ENCODE measurements around the gene ALDH1A2.

ALDH1A2 gene

DNA sequence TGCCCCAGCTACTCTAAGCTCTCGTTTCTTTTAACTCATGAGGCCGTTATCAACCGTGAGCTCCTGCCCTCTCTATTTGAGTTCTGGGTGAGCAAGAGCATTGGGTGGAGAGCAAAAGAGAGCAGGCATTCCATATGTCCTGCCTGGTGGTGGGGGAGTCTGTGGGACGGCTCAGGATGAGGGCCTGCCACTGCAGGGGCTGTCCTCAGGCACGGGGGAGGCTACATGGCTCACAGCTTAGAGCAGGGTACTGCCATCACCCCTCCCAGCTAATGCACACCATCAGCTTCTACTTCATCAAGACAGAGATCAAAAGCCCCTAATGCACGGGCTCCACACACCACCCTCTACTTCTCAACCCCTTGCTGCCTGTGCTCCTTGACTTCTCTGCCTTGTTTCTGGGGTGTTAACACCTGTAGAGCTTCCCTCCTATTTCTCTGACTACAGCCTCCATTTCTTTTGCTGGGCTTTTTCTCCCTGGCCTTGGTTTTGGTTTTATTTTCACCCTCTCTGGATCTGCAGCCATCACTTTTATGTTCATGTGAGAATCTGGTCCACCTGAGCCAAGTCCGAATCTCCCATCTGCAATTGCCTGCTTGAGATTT is 114.1 kb downstream of the ALDH1A2 start:
- H3K27ac ChIP-seq (ENCODE audit: low read depth, low read length): no peak overlapping the region
- no peaks in the 10 kb centered on the region for H3K36me3 ChIP-seq (ENCODE audit: control insufficient read depth, insufficient read depth, low read length)
- H3K9ac ChIP-seq (ENCODE audit: low read length): no peak overlapping the region
- no peaks in the 10 kb centered on the region for H3K4me1 ChIP-seq (ENCODE audit: control insufficient read depth, insufficient read depth, low read length)
- no peak overlapping the region for H3K4me3 ChIP-seq (ENCODE audit: low read depth, low read length)
- H3K9me3 ChIP-seq (ENCODE audit: control insufficient read depth, insufficient read depth, low read depth, low read length): no peaks in the 10 kb centered on the region
- H3K27me3 ChIP-seq (ENCODE audit: control insufficient read depth, insufficient read depth, low read length): no peaks in the 10 kb centered on the region

GRCh38 chr15:57950381-57950946 is 115.0 kb downstream of the ALDH1A2 start:
- Histone ChIP-seq H3K9me3 (ENCODE audit: control insufficient read depth, insufficient read depth, low read depth, low read length) (no peaks in the 10 kb centered on the region), H3K9ac (ENCODE audit: low read length) (no peak overlapping the region), H3K4me3 (ENCODE audit: low read depth, low read length) (no peak overlapping the region), H3K27ac (ENCODE audit: low read depth, low read length) (no peak overlapping the region), H3K36me3 (ENCODE audit: control insufficient read depth, insufficient read depth, low read length) (no peaks in the 10 kb centered on the region), H3K27me3 (ENCODE audit: control insufficient read depth, insufficient read depth, low read length) (no peaks in the 10 kb centered on the region), H3K4me1 (ENCODE audit: control insufficient read depth, insufficient read depth, low read length) (no peaks in the 10 kb centered on the region)

DNA sequence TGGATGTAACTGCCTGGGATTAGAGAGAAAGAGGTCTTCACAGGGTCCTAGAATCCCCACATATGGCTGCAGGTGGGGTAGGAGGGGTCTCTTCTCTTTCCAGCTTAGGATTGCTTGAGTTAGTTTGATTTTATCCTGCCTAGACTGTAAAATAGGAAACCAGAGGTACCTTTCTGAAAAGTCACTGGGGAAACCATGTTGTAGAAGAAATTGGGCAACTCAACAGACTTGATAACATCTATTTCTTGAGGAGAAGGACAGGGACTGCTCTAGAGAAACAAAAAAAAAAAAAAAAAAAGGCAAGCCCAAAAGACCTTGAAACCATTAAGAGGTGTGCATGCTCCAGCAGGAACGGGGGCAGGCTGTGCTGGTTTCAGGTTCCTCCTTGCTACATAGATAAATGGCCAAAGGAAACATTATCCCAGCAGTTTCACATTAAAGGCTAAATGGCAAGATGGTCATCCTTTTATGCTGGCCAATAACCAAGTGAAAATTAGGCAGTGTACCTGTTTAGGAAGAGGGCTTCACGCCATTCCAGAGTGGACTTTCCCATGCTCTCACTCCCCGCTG is 116.1 kb downstream of the ALDH1A2 start:
- H3K27me3 ChIP-seq (ENCODE audit: control insufficient read depth, insufficient read depth, low read length): no peaks in the 10 kb centered on the region
- H3K9me3 ChIP-seq (ENCODE audit: control insufficient read depth, insufficient read depth, low read depth, low read length): no peaks in the 10 kb centered on the region
- no peaks in the 10 kb centered on the region for H3K4me1 ChIP-seq (ENCODE audit: control insufficient read depth, insufficient read depth, low read length)
- no peak overlapping the region for H3K9ac ChIP-seq (ENCODE audit: low read length)
- H3K4me3 ChIP-seq (ENCODE audit: low read depth, low read length): no peak overlapping the region
- no peak overlapping the region for H3K27ac ChIP-seq (ENCODE audit: low read depth, low read length)
- no peaks in the 10 kb centered on the region for H3K36me3 ChIP-seq (ENCODE audit: control insufficient read depth, insufficient read depth, low read length)

GRCh38 chr15:57948351-57949289 is 116.9 kb downstream of the ALDH1A2 start:
- Histone ChIP-seq H3K9me3 (ENCODE audit: control insufficient read depth, insufficient read depth, low read depth, low read length) (no peaks in the 10 kb centered on the region), H3K4me3 (ENCODE audit: low read depth, low read length) (no peak overlapping the region), H3K36me3 (ENCODE audit: control insufficient read depth, insufficient read depth, low read length) (no peaks in the 10 kb centered on the region)

DNA sequence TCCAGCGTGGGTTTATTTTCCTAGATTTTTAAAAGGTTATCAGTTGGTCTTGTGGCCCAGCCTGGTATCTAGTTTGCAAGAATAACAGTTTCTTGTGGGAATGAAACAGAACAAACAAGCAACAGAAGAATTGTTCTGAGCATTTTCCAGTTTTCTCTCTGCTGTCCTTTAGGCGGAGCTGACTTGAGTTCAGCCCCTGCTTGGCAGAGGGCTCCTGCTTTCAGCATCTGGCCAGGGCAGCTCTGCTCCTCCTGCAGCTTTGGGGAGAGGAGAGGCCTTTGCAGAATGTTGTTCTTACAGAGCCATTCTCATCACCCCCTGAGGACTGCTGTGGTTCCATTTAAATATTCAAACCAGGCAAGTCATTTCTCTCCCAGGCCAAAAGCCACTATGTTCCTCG is 117.7 kb downstream of the ALDH1A2 start:
- Histone ChIP-seq H3K27me3 (ENCODE audit: control insufficient read depth, insufficient read depth, low read length) (no peaks in the 10 kb centered on the region), H3K9me3 (ENCODE audit: control insufficient read depth, insufficient read depth, low read depth, low read length) (no peaks in the 10 kb centered on the region), H3K4me1 (ENCODE audit: control insufficient read depth, insufficient read depth, low read length) (no peaks in the 10 kb centered on the region), H3K9ac (ENCODE audit: low read length) (no peak overlapping the region), H3K4me3 (ENCODE audit: low read depth, low read length) (no peak overlapping the region), H3K27ac (ENCODE audit: low read depth, low read length) (no peak overlapping the region), H3K36me3 (ENCODE audit: control insufficient read depth, insufficient read depth, low read length) (no peaks in the 10 kb centered on the region)

More at GRCh38 chr15:57948351-57949289, 116.9 kb downstream of the ALDH1A2 start:
- Histone ChIP-seq H3K27ac (ENCODE audit: low read depth, low read length) (no peak overlapping the region), H3K9ac (ENCODE audit: low read length) (no peak overlapping the region), H3K27me3 (ENCODE audit: control insufficient read depth, insufficient read depth, low read length) (no peaks in the 10 kb centered on the region), H3K4me1 (ENCODE audit: control insufficient read depth, insufficient read depth, low read length) (no peaks in the 10 kb centered on the region)

GRCh38 chr15:57947282-57947681 is 118.2 kb downstream of the ALDH1A2 start:
- no peak overlapping the region for H3K27ac ChIP-seq (ENCODE audit: low read depth, low read length)
- H3K4me1 ChIP-seq (ENCODE audit: control insufficient read depth, insufficient read depth, low read length): no peaks in the 10 kb centered on the region
- H3K4me3 ChIP-seq (ENCODE audit: low read depth, low read length): no peak overlapping the region
- no peaks in the 10 kb centered on the region for H3K36me3 ChIP-seq (ENCODE audit: control insufficient read depth, insufficient read depth, low read length)
- no peaks in the 10 kb centered on the region for H3K27me3 ChIP-seq (ENCODE audit: control insufficient read depth, insufficient read depth, low read length)
- no peaks in the 10 kb centered on the region for H3K9me3 ChIP-seq (ENCODE audit: control insufficient read depth, insufficient read depth, low read depth, low read length)
- no peak overlapping the region for H3K9ac ChIP-seq (ENCODE audit: low read length)

GRCh38 chr15:57946491-57947048 is 118.9 kb downstream of the ALDH1A2 start:
- Histone ChIP-seq H3K27ac (ENCODE audit: low read depth, low read length) (no peak overlapping the region), H3K4me3 (ENCODE audit: low read depth, low read length) (no peak overlapping the region), H3K9me3 (ENCODE audit: control insufficient read depth, insufficient read depth, low read depth, low read length) (no peaks in the 10 kb centered on the region), H3K36me3 (ENCODE audit: control insufficient read depth, insufficient read depth, low read length) (no peaks in the 10 kb centered on the region), H3K9ac (ENCODE audit: low read length) (no peak overlapping the region), H3K27me3 (ENCODE audit: control insufficient read depth, insufficient read depth, low read length) (no peaks in the 10 kb centered on the region), H3K4me1 (ENCODE audit: control insufficient read depth, insufficient read depth, low read length) (no peaks in the 10 kb centered on the region)

DNA sequence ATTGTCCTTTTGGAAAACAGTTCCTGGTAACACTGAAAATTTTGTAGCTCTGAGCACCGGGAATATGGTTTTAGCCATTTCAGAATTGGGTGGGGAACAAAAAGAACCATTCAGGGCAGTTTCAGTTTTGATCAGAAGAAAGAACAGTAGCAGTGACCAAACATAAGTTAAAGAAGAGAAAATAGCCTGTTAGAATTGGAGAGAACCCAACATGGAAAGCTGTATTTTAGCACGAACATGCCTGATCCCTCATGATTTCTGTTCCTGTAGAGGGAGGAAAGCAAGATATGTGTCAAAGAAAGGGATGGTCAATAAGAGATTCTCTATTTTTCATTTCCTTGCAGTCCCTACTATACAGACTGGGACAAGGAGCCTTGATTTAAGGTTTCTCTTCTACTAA is 119.9 kb downstream of the ALDH1A2 start:
- no peaks in the 10 kb centered on the region for H3K4me1 ChIP-seq (ENCODE audit: control insufficient read depth, insufficient read depth, low read length)
- no peak overlapping the region for H3K27ac ChIP-seq (ENCODE audit: low read depth, low read length)
- H3K36me3 ChIP-seq (ENCODE audit: control insufficient read depth, insufficient read depth, low read length): no peaks in the 10 kb centered on the region
- no peak overlapping the region for H3K9ac ChIP-seq (ENCODE audit: low read length)
- no peaks in the 10 kb centered on the region for H3K27me3 ChIP-seq (ENCODE audit: control insufficient read depth, insufficient read depth, low read length)
- H3K9me3 ChIP-seq (ENCODE audit: control insufficient read depth, insufficient read depth, low read depth, low read length): no peaks in the 10 kb centered on the region
- no peak overlapping the region for H3K4me3 ChIP-seq (ENCODE audit: low read depth, low read length)

GRCh38 chr15:57943754-57944420 is 121.6 kb downstream of the ALDH1A2 start:
- Histone ChIP-seq H3K27ac (ENCODE audit: low read depth, low read length) (no peak overlapping the region), H3K9ac (ENCODE audit: low read length) (no peak overlapping the region), H3K36me3 (ENCODE audit: control insufficient read depth, insufficient read depth, low read length) (no peaks in the 10 kb centered on the region), H3K4me3 (ENCODE audit: low read depth, low read length) (no peak overlapping the region), H3K27me3 (ENCODE audit: control insufficient read depth, insufficient read depth, low read length) (no peaks in the 10 kb centered on the region), H3K9me3 (ENCODE audit: control insufficient read depth, insufficient read depth, low read depth, low read length) (no peaks in the 10 kb centered on the region), H3K4me1 (ENCODE audit: control insufficient read depth, insufficient read depth, low read length) (no peaks in the 10 kb centered on the region)

- Histone ChIP-seq H3K4me3 (ENCODE audit: low read depth, low read length) (no peak overlapping the region), H3K9me3 (ENCODE audit: control insufficient read depth, insufficient read depth, low read depth, low read length) (no peaks in the 10 kb centered on the region), H3K27me3 (ENCODE audit: control insufficient read depth, insufficient read depth, low read length) (no peaks in the 10 kb centered on the region), H3K9ac (ENCODE audit: low read length) (no peak overlapping the region), H3K36me3 (ENCODE audit: control insufficient read depth, insufficient read depth, low read length) (no peaks in the 10 kb centered on the region), H3K4me1 (ENCODE audit: control insufficient read depth, insufficient read depth, low read length) (no peaks in the 10 kb centered on the region), H3K27ac (ENCODE audit: low read depth, low read length) (no peak overlapping the region)
These were observed 122.3 kb downstream of the ALDH1A2 start for GRCh38 chr15:57943171-57943570.
